ENCODE data around the gene ATF3.

Gene ATF3

GRCh38 chr1:212647004-212647403, 38.4 kb downstream of the ATF3 start (continued):
- TF ChIP-seq, protein P1, sequence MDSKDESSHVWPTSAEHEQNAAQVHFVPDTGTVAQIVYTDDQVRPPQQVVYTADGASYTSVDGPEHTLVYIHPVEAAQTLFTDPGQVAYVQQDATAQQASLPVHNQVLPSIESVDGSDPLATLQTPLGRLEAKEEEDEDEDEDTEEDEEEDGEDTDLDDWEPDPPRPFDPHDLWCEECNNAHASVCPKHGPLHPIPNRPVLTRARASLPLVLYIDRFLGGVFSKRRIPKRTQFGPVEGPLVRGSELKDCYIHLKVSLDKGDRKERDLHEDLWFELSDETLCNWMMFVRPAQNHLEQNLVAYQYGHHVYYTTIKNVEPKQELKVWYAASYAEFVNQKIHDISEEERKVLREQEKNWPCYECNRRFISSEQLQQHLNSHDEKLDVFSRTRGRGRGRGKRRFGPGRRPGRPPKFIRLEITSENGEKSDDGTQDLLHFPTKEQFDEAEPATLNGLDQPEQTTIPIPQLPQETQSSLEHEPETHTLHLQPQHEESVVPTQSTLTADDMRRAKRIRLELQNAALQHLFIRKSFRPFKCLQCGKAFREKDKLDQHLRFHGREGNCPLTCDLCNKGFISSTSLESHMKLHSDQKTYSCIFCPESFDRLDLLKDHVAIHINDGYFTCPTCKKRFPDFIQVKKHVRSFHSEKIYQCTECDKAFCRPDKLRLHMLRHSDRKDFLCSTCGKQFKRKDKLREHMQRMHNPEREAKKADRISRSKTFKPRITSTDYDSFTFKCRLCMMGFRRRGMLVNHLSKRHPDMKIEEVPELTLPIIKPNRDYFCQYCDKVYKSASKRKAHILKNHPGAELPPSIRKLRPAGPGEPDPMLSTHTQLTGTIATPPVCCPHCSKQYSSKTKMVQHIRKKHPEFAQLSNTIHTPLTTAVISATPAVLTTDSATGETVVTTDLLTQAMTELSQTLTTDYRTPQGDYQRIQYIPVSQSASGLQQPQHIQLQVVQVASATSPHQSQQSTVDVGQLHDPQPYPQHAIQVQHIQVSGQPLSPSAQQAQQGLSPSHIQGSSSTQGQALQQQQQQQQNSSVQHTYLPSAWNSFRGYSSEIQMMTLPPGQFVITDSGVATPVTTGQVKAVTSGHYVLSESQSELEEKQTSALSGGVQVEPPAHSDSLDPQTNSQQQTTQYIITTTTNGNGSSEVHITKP (tag by site-specific recombination; IDR thresholded peaks at IDR 0.05), result no peak

DNA sequence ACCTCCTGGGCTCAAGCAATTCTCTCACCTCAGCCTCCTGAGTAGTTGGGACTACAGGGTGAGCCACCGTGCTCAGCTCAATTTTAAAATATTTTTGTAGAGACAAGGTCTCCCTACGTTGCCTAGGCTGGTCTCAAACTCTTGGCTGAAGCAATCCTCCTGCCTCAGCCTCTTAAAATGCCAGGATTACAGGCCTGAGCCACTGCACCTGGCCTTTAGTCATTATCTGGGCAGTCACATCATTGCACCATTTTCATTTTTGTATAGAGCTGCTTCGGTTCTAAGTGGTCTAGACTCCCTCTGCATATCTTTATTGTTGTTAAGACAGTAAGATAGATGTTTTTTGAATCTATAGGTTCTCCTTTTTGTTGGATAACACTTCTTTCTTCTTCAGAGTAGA, 39.9 kb downstream of the ATF3 start:
- H3K36me3 ChIP-seq (ENCODE audit: control insufficient read depth in 2 of 2, insufficient read depth in 1 of 2, low read length in 2 of 2), result no peaks in the 10 kb centered on the region
- H3K9me3 ChIP-seq (ENCODE audit: control insufficient read depth, insufficient read depth, low read depth, low read length), result no peaks in the 10 kb centered on the region
- TF ChIP-seq ZNF311 (tag by site-specific recombination; IDR thresholded peaks at IDR 0.05; ENCODE audit: borderline replicate concordance) (no peak), ZNF629 (tag by site-specific recombination; IDR thresholded peaks at IDR 0.05) (no peak)
- TF ChIP-seq, protein P2, sequence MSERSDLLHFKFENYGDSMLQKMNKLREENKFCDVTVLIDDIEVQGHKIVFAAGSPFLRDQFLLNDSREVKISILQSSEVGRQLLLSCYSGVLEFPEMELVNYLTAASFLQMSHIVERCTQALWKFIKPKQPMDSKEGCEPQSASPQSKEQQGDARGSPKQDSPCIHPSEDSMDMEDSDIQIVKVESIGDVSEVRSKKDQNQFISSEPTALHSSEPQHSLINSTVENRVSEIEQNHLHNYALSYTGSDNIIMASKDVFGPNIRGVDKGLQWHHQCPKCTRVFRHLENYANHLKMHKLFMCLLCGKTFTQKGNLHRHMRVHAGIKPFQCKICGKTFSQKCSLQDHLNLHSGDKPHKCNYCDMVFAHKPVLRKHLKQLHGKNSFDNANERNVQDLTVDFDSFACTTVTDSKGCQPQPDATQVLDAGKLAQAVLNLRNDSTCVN (tag by site-specific recombination; optimal IDR thresholded peaks at IDR 0.05), result no peak
- TF ChIP-seq, protein P3, sequence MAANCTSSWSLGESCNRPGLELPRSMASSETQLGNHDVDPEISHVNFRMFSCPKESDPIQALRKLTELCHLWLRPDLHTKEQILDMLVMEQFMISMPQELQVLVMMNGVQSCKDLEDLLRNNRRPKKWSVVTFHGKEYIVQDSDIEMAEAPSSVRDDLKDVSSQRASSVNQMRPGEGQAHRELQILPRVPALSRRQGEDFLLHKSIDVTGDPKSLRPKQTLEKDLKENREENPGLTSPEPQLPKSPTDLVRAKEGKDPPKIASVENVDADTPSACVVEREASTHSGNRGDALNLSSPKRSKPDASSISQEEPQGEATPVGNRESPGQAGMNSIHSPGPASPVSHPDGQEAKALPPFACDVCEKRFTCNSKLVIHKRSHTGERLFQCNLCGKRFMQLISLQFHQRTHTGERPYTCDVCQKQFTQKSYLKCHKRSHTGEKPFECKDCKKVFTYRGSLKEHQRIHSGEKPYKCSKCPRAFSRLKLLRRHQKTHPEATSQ (tag by site-specific recombination; IDR thresholded peaks at IDR 0.05), result no peak
- H3K4me3 ChIP-seq (ENCODE audit: low read depth, low read length), result no peak overlapping the region
- ChIA-PET CTCF (interaction anchor here (1.0 to 1.4 kb wide), 4 partner anchors 17 to 172 kb away, joined by 4 to 7 read pairs (median 6); no protein-coding TSS in a partner anchor), POLR2A (interaction anchor here (1.2 kb wide), 1 partner anchor 54 kb away, joined by 3 read pairs; no protein-coding TSS in a partner anchor)
- H3K4me1 ChIP-seq (ENCODE audit: control insufficient read depth, insufficient read depth, low read length), result no peaks in the 10 kb centered on the region
- no peak overlapping the region for H3K27ac ChIP-seq (ENCODE audit: extremely low read depth, low read depth, low read length)

- no peaks in the 10 kb centered on the region for H3K9me3 ChIP-seq (ENCODE audit: control insufficient read depth, insufficient read depth, low read depth, low read length)
- POLR2A ChIA-PET, result no interaction called here
- no peaks in the 10 kb centered on the region for H3K4me1 ChIP-seq (ENCODE audit: control insufficient read depth, insufficient read depth, low read length)
- no peak overlapping the region for H3K27ac ChIP-seq (ENCODE audit: extremely low read depth, low read depth, low read length)
- no peaks in the 10 kb centered on the region for H3K36me3 ChIP-seq (ENCODE audit: control insufficient read depth in 2 of 2, insufficient read depth in 1 of 2, low read length in 2 of 2)
- CTCF ChIA-PET, result interaction anchor here (1.4 kb wide), 1 partner anchor 172 kb away, joined by 5 read pairs; no protein-coding TSS in a partner anchor
- H3K4me3 ChIP-seq (ENCODE audit: low read depth, low read length), result no peak overlapping the region
- TF ChIP-seq ZNF600 (tag by site-specific recombination; IDR thresholded peaks at IDR 0.05), result no peak
- 0 out of 2 replicates have a peak, but pooled peaks have one; percentile 44 for TF ChIP-seq GFI1B (tag by site-specific recombination; IDR thresholded peaks at IDR 0.05)
Observed at GRCh38 chr1:212649020-212649419, 40.5 kb downstream of the ATF3 start.

DNA sequence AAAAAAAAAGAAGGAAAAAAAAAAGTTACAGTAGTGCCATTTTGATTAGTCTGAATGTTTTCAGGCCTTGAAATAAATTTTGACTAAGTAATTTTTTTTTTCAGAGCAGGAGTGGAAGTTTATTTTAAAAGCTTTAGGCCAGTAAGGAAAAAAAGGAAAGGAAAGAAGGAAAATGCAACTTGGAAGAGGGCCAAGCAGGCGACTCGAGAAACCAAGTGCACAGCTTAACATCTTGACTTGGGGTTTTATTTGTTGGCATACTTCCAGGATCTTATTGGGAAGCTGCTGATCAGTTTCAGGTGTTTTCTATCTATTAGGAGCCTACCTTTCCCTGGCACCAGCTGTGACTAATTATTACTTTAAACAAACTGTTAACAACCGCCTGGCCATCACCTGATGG, 41.7 kb downstream of the ATF3 start:
- H3K9me3 ChIP-seq (ENCODE audit: control insufficient read depth, insufficient read depth, low read depth, low read length), result no peaks in the 10 kb centered on the region
- TF ChIP-seq, protein P4, sequence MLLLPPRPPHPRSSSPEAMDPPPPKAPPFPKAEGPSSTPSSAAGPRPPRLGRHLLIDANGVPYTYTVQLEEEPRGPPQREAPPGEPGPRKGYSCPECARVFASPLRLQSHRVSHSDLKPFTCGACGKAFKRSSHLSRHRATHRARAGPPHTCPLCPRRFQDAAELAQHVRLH (tag by site-specific recombination; IDR thresholded peaks at IDR 0.05), result no peak
- TF ChIP-seq ZNF362 (tag by site-specific recombination; IDR thresholded peaks at IDR 0.05) (peak; percentile 54; the same call in 1 of the 2 replicates), ZNF335 (tag by site-specific recombination; conservative IDR thresholded peaks at IDR 0.05) (0 out of 2 replicates have a peak, but pooled peaks have one; percentile 26), ZNF10 (tag by site-specific recombination; IDR thresholded peaks at IDR 0.05) (peak; percentile 74)
- H3K36me3 ChIP-seq (ENCODE audit: control insufficient read depth in 2 of 2, insufficient read depth in 1 of 2, low read length in 2 of 2), result no peaks in the 10 kb centered on the region
- ChIA-PET CTCF (interaction anchor here (0.6 to 1.7 kb wide), 3 partner anchors 9 to 318 kb away, joined by 3 to 9 read pairs (median 5); no protein-coding TSS in a partner anchor), POLR2A (no interaction called here)
- H3K4me1 ChIP-seq (ENCODE audit: control insufficient read depth, insufficient read depth, low read length), result no peaks in the 10 kb centered on the region
- no peak overlapping the region for H3K4me3 ChIP-seq (ENCODE audit: low read depth, low read length)
- H3K27ac ChIP-seq (ENCODE audit: extremely low read depth, low read depth, low read length), result no peak overlapping the region

Data from HEK293 (cell line).